HL-60/S4 (cell line): Measurements from ENCODE around the gene NFIX.

ENCODE experiments used
- in situ Hi-C: fragments of 300-500 bp; cut with MboI; formaldehyde crosslinking; loops from 2 replicates; pipeline ENCODE4 v1.14.3; 2022; ENCODE audit warnings: low sequenced_read_pairs

NFIX gene

GRCh38 chr19:13118424-13119193 lies 123.3 kb downstream of the NFIX start:
- in situ Hi-C loops, result no loop called here

DNA sequence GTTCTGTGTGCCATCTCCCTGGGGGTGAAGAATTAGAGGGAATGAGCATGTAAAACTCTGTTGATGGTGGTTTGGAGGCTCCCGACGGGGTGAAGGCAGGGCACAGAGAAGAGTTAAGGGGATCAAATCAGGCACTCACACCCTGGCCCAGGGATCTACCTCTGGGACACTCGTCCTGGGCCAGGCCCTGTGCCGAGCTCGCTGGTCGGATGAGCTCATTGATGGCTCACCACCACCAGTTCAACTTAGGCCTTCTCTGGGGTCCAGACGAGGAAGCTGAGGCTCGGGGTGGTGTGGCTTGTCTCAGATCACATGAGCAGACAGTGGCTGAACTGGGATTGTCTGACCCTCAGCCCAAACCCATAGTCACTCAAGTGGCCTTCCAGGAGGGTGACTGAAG lies 124.4 kb downstream of the NFIX start:
- in situ Hi-C loops, result no loop called here

GRCh38 chr19:13120031-13120430 lies 124.8 kb downstream of the NFIX start:
- in situ Hi-C loops, result no loop called here

- in situ Hi-C loops, result no loop called here
Measured at GRCh38 chr19:13120817-13121216, 125.5 kb downstream of the NFIX start.

- in situ Hi-C loops, result no loop called here
Measured at GRCh38 chr19:13121551-13122274, 126.4 kb downstream of the NFIX start.

- in situ Hi-C loops, result no loop called here
Measured at GRCh38 chr19:13122275-13122878, 127.1 kb downstream of the NFIX start.

DNA sequence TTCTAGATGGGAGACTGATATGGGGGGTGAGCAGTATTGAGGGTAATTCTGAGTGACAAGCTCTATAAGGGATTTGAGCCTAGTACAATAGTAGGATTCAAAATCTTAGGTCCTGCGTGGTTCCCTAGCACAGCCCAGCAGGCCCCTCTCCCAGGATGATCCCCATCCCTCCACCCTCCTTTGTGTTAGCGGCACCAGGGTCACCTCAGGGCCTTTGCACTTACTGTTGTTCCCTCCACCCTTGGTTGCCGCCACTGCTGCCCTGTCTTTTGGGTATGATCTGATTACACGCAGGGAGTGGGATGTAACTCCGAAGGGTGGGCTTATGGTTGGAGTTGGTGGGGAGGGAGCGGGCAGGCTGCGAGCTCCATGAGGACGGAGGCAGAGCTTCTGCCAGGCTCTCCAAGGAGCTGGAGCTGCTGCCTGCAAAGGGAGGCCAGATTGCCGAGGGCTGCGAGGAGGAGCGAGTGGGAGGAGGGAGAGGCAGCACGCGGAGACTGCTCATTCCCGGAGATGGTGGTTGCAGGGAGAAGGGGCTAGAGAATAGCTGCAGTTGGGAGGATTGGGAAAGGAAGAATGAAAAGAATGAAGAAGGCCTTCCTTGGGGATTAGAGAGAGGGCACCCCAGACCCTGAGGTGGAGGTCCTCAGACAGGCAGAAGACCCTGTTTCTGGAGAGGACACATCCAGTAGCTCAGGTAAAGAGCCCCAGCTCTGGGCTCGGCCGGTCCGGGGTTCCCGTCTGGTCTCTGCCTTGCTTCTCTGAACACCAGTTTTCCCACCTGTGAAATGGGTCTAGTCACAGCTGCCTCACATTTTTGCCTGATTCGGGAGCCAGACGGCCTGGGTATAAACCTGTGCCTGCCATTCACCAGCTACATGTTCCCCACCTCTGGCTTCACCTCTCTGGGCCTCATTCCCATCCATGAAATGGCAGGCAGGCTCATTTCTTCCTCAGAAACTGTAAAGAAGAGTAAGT lies 128.0 kb downstream of the NFIX start:
- in situ Hi-C loops, result no loop called here

DNA sequence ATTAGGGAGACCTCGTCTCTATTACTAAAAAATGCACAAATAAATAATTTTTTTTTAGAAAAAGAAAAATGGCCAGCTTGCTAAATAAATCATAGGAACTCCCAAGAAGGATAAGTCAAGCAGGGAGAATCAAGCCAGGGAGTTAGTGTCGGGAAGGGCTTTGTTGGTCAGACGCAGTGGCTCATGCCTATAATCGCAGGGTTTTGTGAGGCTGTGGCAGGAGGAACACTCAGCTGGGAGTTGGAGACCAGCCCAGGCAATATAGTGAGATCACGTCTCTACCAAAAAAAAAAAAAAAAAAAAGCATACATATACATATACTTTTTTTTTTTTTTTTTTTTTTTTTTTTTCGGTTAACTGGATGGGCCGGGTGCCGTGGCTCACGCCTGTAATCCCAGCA lies 131.8 kb downstream of the NFIX start:
- in situ Hi-C loops, result no loop called here

GRCh38 chr19:13127811-13128575 lies 132.7 kb downstream of the NFIX start:
- in situ Hi-C loops, result no loop called here

GRCh38 chr19:13128583-13128982 lies 133.3 kb downstream of the NFIX start:
- in situ Hi-C loops, result no loop called here

DNA sequence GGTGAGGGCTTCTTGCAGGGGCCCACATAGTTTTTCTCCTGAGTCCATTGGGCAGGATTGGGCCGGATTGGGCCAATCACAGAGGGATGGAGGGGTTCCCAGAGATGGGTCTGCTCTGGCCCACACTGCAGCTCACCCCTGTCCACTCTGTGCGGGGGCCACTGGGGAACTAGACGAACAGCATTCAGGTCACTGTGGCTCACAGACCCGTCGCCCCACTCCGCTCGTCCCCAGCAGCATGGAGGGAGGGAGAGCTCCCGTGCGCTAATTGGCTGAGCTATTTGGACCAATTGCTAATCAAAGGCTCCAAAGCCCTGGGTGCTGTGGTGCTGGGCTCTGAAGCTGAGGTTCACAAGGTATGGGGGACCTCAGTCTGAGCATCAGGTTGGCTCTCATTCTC lies 134.1 kb downstream of the NFIX start:
- in situ Hi-C loops, result no loop called here

- in situ Hi-C loops, result no loop called here
Measured at GRCh38 chr19:13130886-13131490, 135.7 kb downstream of the NFIX start.

DNA sequence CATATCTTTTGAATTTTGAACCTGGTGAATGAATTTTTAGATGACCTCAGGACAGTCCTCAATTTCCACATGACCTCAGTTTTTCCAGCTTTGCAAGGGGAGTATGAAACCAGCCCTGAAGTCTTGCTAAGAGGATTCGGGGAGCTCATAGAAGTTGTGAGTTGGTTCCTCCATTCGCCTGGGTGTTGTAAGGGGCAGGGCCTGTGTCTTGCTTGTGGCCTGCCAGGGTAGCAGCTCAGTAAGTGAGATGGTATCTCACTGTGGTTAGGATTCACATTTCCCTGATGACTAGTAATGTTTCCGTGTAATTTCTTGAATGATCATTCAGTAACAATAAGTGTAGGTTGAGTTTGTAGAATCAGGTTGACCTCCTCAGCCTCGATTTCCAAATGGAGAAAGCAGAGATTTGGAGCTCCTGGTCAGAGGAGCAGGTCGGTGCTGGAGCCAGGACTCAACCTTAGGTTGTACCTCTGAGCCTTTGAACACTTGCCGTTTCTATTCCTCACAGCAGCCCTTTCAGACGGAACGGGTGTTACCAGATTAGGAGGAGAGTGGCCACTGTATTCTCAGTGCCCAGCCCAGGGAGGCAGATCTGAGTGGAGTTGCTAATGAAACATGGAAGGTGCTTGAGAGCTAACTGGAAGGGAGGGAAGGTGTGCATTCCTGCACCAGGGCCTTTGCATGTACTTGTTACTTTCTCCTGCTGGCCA lies 137.4 kb downstream of the NFIX start:
- in situ Hi-C loops, result no loop called here

DNA sequence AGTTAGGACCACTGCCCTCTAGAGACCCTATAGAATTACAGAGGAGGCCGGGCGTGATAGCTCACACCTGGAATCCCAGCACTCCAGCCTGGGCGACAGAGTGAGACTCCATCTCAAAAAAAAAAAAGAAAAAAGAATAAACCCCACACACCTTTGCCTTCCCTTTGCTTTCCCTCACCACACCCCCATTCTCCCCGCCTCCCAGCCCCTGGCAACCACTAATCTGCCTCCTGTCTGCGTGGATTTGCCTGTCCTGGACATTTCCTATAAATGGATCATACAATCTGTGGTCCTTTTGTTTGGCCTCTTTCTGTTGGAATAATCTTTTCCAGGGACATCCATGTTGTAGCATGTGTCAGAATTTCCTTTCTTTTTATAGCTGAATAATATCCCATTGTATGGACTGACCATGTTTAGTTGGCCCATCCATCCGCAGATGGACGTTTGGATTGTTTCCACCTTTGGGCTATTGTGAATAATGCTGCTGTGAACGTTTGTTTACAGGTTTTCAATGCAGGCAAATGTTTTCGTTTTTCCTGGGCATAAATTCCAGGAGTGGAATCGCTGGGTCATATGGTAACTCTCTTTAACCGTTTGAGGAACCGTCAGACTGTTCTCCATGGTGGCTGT lies 138.1 kb downstream of the NFIX start:
- in situ Hi-C loops, result no loop called here

DNA sequence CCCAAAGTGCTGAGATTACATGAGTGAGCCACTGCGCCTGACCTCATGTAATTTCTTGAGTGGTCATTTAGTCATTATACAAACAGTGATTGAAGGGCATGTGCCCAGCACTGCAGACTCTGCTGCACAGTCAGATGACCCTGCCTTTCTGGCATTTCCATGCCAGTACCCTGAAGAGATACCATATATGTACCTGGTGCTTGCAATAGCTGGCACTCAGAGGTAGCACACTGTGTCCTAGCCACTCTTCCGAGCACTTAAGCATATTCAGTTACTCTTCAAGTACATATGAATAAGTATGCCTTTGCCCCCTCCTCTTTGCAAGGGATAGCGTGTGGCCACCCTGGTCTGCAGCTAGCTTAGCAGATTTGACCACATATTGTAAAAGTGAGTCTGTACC lies 139.4 kb downstream of the NFIX start:
- in situ Hi-C loops, result no loop called here

GRCh38 chr19:13135068-13136062 lies 140.1 kb downstream of the NFIX start:
- in situ Hi-C loops, result no loop called here

GRCh38 chr19:13137290-13137794 lies 142.1 kb downstream of the NFIX start:
- in situ Hi-C loops, result no loop called here
